ENCODE results near the gene LUC7L3.

DNA sequence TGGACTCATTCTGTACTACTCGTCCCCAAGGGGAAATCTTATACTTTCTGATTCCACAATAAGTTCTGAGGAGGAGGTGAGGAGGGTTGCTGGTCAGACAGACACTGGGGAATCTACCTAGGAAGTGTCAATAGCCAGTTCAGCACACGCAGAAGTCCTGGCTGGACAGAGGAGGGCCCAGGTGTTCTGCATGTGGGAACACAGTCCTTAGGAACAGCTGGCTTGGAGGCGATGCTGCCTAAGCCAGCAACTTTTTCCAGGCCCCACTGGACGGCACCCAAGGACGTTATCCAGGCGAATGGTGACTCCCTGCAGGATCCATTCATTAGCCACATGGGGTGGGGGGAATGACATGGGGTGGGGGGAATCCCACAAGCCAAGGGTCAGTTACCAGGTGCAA lies 86.1 kb downstream of the LUC7L3 start:
- TF ChIP-seq, protein P1, sequence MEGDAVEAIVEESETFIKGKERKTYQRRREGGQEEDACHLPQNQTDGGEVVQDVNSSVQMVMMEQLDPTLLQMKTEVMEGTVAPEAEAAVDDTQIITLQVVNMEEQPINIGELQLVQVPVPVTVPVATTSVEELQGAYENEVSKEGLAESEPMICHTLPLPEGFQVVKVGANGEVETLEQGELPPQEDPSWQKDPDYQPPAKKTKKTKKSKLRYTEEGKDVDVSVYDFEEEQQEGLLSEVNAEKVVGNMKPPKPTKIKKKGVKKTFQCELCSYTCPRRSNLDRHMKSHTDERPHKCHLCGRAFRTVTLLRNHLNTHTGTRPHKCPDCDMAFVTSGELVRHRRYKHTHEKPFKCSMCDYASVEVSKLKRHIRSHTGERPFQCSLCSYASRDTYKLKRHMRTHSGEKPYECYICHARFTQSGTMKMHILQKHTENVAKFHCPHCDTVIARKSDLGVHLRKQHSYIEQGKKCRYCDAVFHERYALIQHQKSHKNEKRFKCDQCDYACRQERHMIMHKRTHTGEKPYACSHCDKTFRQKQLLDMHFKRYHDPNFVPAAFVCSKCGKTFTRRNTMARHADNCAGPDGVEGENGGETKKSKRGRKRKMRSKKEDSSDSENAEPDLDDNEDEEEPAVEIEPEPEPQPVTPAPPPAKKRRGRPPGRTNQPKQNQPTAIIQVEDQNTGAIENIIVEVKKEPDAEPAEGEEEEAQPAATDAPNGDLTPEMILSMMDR (conservative IDR thresholded peaks at IDR 0.05; ENCODE audit: low read depth, low read length), result no peak
- no peak for TF ChIP-seq EZH2 (IDR thresholded peaks at IDR 0.05; ENCODE audit: borderline replicate concordance, low read depth, low read length, poor library complexity, severe bottlenecking)
